Urinary bladder (tissue), 4 donors: ENCODE measurements around the gene CARD6. TPM values are rescaled to one million over a fixed set of nuclear protein-coding genes. Genes with fewer than 3 reads are reported as not detected.
"Not testable (repeated sequence)": the region's sequence is repeated elsewhere in the genome, so short reads cannot be mapped to it uniquely, and the experiment has no call there.

Source experiments
- DNase-seq: peaks from one replicate; pipeline ENCODE4 v3.0.0-alpha.2; 2015; ENCODE audit errors: extremely low spot score
- H3K27ac ChIP-seq: one replicate; pipeline ENCODE4 v1.5.1; 2013; ENCODE audit warnings: low read depth, mild to moderate bottlenecking, moderate library complexity
- H3K36me3 ChIP-seq: one replicate; pipeline ENCODE4 v1.6.1; 2013; ENCODE audit warnings: mild to moderate bottlenecking, moderate library complexity; ENCODE audit not compliant: insufficient read depth
- H3K4me1 ChIP-seq: one replicate; pipeline ENCODE4 v1.6.1; 2013; ENCODE audit warnings: mild to moderate bottlenecking, moderate library complexity; ENCODE audit not compliant: insufficient read depth
- H3K4me3 ChIP-seq: one replicate; pipeline ENCODE4 v1.5.1; 2013; ENCODE audit warnings: low read depth, low read length
- WGBS: extraction: QIAGEN DNeasy Blood & Tissue Kit; methylation state at CpG from one replicate; pipeline ENCODE4 v1.1.7; 2013; 5-methylcytosine and 5-hydroxymethylcytosine counted together
- polyA plus RNA-seq: library from polyadenylated mRNA; stranded (reverse); fragments of 200-250 nt; gene quantifications from one replicate; pipeline ENCODE4 v1.2.3, GENCODE V29; 2013
- total RNA-seq: library from RNA; depleted of rRNA; stranded (reverse); fragments of >200 nt; gene quantifications from one replicate; pipeline ENCODE4 v1.2.3, GENCODE V29; 2014
- donor health status: healthy with polysubstance abuse.
- donor health status: healthy.

CARD6 gene
- total RNA-seq (6.0 TPM), polyA plus RNA-seq (5.9 TPM)

DNA sequence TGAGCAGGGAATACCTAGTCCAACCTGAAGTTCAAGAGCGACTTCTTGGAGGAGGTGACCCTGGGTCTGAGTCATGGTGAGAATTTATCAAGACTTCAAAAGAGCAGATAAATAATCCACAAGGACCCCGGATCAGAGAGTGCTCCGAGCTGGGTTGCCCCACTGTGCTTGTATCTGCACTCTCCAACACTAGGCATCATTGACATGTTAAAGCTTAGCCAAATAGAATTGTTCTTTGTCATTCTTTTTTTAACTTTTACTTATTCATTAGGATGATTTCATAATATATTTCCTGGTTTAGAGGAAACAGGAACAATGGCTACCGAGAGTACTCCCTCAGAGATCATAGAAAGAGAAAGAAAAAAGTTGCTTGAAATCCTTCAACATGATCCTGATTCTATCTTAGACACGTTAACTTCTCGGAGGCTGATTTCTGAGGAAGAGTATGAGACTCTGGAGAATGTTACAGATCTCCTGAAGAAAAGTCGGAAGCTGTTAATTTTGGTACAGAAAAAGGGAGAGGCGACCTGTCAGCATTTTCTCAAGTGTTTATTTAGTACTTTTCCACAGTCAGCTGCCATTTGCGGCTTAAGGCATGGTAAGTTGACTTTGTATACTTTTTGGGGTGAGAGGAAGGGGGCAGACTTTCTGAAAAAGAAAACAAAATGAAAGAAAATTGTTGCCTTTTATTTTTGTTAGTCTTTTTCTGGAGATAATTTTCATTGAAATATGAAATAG, at the start of gene CARD6:
Gene CARD6, plus strand, starts transcription at position 300 of the 738 bp plus-strand sequence. Its CDS starts 16 bp downstream, at position 316.
- Histone ChIP-seq H3K4me3 (peak within 1 kb of the TSS; percentile 39), H3K36me3 (no peaks in the 10 kb centered on the region), H3K27ac (peak within 1 kb of the TSS; percentile 64), H3K4me1 (no peaks in the 10 kb centered on the region)
- 36% methylated on average over 9 of the region's 9 CpGs for WGBS
- DNase-seq, result no peak

DNA sequence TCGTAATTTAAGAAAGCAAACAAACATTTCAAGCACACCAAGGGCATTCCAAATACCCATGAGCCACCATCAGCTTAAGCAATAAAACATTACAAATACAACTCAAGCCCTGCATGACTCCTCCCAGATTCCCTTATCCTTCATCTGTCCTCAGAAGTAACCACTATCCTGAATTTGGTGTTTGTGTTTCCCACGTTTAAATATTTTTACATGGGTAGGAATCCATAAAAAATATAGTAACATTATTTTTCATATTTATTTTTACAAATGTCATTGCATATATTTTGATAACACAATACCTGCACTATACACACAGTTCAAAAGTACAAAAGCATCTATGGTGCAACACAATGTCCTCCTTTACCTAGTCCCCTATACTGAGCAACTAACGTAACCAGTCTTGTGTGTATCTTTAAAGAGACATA, 49.4 kb upstream of the CARD6 start:
- H3K36me3 ChIP-seq, result no peaks in the 10 kb centered on the region
- 55% methylated on average over 3 of the region's 3 CpGs for WGBS
- H3K4me3 ChIP-seq, result no peak overlapping the region
- H3K4me1 ChIP-seq, result no peaks in the 10 kb centered on the region
- no peak for DNase-seq
- H3K27ac ChIP-seq, result peak overlapping the region; percentile 23

- H3K4me3 ChIP-seq, DNase-seq, H3K4me1 ChIP-seq, H3K36me3 ChIP-seq, H3K27ac ChIP-seq: not testable (repeated sequence)
- WGBS, result 95% methylated on average over 10 of the region's 10 CpGs
These were observed 48.5 kb upstream of the CARD6 start for GRCh38 chr5:40792691-40793090.

GRCh38 chr5:40794340-40794739, 46.8 kb upstream of the CARD6 start:
- H3K27ac ChIP-seq, H3K4me3 ChIP-seq, H3K36me3 ChIP-seq, DNase-seq, H3K4me1 ChIP-seq: not testable (repeated sequence)

GRCh38 chr5:40794877-40795276, 46.3 kb upstream of the CARD6 start:
- DNase-seq, H3K4me1 ChIP-seq, H3K27ac ChIP-seq: not testable (repeated sequence)

DNA sequence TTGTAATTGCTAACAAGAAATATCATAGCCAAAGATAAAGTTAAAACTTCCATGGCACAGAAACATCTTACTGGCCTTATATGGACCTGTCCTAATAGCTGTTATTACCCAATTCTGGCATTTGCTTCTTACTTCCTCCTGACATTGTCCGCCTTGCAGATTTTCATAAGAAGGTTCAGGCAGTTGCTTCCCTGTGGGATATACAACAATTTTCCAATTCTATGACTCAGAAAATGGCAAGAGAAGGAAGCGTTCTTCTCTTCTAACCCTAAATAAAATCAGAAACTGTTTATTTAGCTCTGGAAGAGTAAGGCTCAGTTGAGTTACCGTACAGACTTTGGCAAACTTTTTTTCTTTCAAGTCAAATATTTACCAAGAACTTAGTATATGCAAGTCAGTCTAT, 44.7 kb upstream of the CARD6 start:
- WGBS, result 21% methylated on average over 3 of the region's 3 CpGs
- H3K36me3 ChIP-seq, result no peaks in the 10 kb centered on the region
- no peak overlapping the region for H3K27ac ChIP-seq
- peaks cover 2% of the 10 kb centered on the region for H3K4me1 ChIP-seq
- H3K4me3 ChIP-seq, result peak overlapping the region; percentile 94
- DNase-seq, result no peak

More at GRCh38 chr5:40794877-40795276, 46.3 kb upstream of the CARD6 start:
- not testable (repeated sequence) for H3K4me3 ChIP-seq, H3K36me3 ChIP-seq
- WGBS, result 92% methylated on average over 3 of the region's 3 CpGs

GRCh38 chr5:40797273-40798011, 43.7 kb upstream of the CARD6 start:
- peak overlapping the region; percentile 89 for H3K27ac ChIP-seq
- peak overlapping the region; percentile 94 for H3K4me3 ChIP-seq
- H3K4me1 ChIP-seq, result peaks cover 2% of the 10 kb centered on the region
- DNase-seq, result peak; percentile 18
- H3K36me3 ChIP-seq, result no peaks in the 10 kb centered on the region
- under 1% methylated on average over 56 of the region's 56 CpGs for WGBS

DNA sequence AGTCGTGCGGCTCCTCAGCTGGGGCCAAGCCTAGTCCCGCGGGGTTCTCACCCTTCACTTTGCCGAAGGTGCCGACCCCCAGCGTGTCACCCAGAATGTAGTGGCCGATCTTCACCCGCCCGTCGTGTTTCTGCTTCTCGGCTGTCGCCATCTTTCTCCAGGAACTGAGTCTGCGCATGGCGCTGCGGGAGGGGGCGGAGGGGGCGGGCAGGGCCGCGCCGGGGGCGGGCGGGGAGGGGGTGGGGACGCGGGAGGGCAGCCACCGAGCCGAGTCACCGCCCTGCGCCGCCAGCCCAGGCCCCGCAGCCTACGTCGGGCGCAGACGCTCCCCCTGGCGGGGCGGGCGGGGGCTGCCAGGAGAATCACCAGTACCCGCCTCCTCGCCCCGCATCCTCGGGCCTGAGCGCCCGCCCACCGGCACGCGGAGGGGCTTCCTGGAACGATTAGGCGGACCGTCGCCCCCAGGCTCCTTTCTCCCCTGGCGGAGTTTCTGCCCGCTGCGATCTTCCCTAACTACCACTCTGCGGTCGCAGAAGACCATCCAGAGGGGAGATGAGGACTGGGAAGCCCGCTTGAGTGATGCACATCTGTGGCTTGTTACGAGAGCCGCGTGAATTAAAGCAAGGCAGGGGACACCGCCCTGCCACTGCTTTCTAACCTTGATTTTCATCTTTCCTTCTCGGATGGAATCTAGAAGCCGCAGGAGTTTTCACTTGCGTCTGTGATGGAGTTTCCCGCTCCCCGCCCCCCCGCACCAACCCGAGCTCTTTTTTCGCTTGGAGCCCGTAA, 43.0 kb upstream of the CARD6 start, which contains the start of gene PRKAA1:
Gene PRKAA1, minus strand, starts transcription at position 363 of the 789 bp plus-strand sequence. Its CDS starts 185 bp downstream, at position 178.
- WGBS, result under 1% methylated on average over 70 of the region's 70 CpGs
- peaks cover 2% of the 10 kb centered on the region for H3K4me1 ChIP-seq
- peak; percentile 59 for DNase-seq
- H3K27ac ChIP-seq, result peak within 1 kb of the TSS; percentile 92
- H3K4me3 ChIP-seq, result peak within 1 kb of the TSS; percentile 94
- no peaks in the 10 kb centered on the region for H3K36me3 ChIP-seq

- Histone ChIP-seq H3K36me3 (no peaks in the 10 kb centered on the region), H3K27ac (no peak overlapping the region), H3K4me3 (peak overlapping the region; percentile 94), H3K4me1 (peaks cover 2% of the 10 kb centered on the region)
- DNase-seq, result no peak
- WGBS, result 2% methylated on average over 7 of the region's 7 CpGs
These were observed 42.4 kb upstream of the CARD6 start for GRCh38 chr5:40798801-40799210.

- no peak overlapping the region for H3K4me3 ChIP-seq
- H3K27ac ChIP-seq, result no peak overlapping the region
- WGBS, result 24% methylated on average over 1 of the region's 1 CpG
- H3K4me1 ChIP-seq, result peaks cover 2% of the 10 kb centered on the region
- no peak for DNase-seq
- no peaks in the 10 kb centered on the region for H3K36me3 ChIP-seq
These were observed 41.9 kb upstream of the CARD6 start for GRCh38 chr5:40799258-40799657.

- H3K36me3 ChIP-seq, result no peaks in the 10 kb centered on the region
- WGBS, result 93% methylated on average over 8 of the region's 8 CpGs
- DNase-seq, result no peak
- no peak overlapping the region for H3K4me3 ChIP-seq
- H3K27ac ChIP-seq, result no peak overlapping the region
- H3K4me1 ChIP-seq, result peaks cover 2% of the 10 kb centered on the region
These were observed 39.2 kb upstream of the CARD6 start for GRCh38 chr5:40801771-40802562.

DNA sequence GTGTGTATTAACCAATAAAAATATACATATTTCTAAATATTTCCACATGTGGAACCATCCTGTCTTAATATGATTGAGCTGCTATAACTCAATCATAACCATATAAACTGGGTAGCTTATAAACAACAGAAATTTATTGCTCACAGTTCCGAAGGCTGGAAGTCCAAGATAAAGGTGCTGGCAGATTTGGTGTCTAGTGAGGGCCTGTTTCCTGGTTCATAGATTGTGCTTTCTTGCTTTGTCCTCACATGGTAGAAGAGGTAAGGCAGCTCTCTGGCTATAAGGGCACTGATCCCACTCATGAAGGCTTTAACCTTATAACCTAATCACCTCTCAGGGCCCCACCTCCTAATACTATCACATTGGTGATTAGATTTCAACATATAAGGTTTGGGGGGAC, 29.0 kb upstream of the CARD6 start:
- no peak overlapping the region for H3K27ac ChIP-seq
- H3K4me1 ChIP-seq, result no peaks in the 10 kb centered on the region
- no peak overlapping the region for H3K4me3 ChIP-seq
- 25% methylated on average over 1 of the region's 1 CpG for WGBS
- DNase-seq, result no peak
- no peaks in the 10 kb centered on the region for H3K36me3 ChIP-seq
